ENCODE results near the gene GIT1. TPM values are rescaled to one million over a fixed set of nuclear protein-coding genes. Genes with fewer than 3 reads are reported as not detected.

GIT1 gene
- total and polyA plus RNA-seq, 9 of the 15 experiments (the other 6 are each of a cell fraction or from before 2014, with no cell fraction given) = 0.35 to 35.3 (median 17.1) TPM

DNA sequence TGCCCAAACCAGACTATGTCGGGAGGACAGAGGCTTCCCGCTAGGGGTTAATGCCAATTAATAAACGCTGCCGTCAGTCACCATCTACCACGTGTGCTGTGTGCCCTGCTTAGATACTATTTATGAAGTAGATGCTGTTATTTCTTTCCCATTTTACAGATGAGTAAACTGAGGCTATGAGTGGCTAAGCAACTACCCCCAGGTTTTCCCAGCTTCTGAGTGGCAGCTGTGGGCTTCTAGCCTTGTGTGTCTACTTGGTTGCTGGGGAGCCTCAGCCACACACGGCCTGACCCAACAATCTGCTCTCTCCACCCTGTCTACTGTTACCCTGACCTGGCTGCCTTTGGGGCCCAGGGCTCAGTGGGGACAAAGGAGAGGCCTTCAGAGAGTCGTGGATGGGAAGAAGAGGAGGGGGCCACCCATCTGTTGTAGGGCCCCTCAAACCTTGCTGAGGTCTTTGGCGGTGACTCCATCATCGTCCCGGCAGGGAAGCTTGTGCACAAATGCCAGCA is 7.1 kb downstream of the GIT1 start (continued):
- no peak for TF ChIP-seq MEIS2 (IDR thresholded peaks at IDR 0.05; ENCODE audit: partially characterized antibody)
- TF ChIP-seq VEZF1 (CRISPR knock-in tag; IDR thresholded peaks at IDR 0.05) = no peak
- TF ChIP-seq ZNF224 (CRISPR knock-in tag; IDR thresholded peaks at IDR 0.05) = no peak
- 0 out of 2 replicates have a peak, but pooled peaks have one; percentile 24 for TF ChIP-seq SMARCA5 (IDR thresholded peaks at IDR 0.05)
- TF ChIP-seq ZNF197 (CRISPR knock-in tag; IDR thresholded peaks at IDR 0.05; ENCODE audit: low read depth) = no peak
- TF ChIP-seq, protein P1, sequence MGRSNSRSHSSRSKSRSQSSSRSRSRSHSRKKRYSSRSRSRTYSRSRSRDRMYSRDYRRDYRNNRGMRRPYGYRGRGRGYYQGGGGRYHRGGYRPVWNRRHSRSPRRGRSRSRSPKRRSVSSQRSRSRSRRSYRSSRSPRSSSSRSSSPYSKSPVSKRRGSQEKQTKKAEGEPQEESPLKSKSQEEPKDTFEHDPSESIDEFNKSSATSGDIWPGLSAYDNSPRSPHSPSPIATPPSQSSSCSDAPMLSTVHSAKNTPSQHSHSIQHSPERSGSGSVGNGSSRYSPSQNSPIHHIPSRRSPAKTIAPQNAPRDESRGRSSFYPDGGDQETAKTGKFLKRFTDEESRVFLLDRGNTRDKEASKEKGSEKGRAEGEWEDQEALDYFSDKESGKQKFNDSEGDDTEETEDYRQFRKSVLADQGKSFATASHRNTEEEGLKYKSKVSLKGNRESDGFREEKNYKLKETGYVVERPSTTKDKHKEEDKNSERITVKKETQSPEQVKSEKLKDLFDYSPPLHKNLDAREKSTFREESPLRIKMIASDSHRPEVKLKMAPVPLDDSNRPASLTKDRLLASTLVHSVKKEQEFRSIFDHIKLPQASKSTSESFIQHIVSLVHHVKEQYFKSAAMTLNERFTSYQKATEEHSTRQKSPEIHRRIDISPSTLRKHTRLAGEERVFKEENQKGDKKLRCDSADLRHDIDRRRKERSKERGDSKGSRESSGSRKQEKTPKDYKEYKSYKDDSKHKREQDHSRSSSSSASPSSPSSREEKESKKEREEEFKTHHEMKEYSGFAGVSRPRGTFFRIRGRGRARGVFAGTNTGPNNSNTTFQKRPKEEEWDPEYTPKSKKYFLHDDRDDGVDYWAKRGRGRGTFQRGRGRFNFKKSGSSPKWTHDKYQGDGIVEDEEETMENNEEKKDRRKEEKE (IDR thresholded peaks at IDR 0.05; ENCODE audit: borderline replicate concordance in 1 of 2, control insufficient read depth in 1 of 2, low read depth in 2 of 2, low read length in 1 of 2) = no peak
- no peak for TF ChIP-seq ZNF699 (CRISPR knock-in tag; IDR thresholded peaks at IDR 0.05; ENCODE audit: insufficient replicate concordance)
- TF ChIP-seq BMI1 (IDR thresholded peaks at IDR 0.05; ENCODE audit: low read length) = no peak
- TF ChIP-seq ZNF431 (CRISPR knock-in tag; IDR thresholded peaks at IDR 0.05) = no peak
- no peak for TF ChIP-seq PML (IDR thresholded peaks at IDR 0.05; ENCODE audit: low read length)
- no peak for TF ChIP-seq SUPT5H (IDR thresholded peaks at IDR 0.05)
- no peak for TF ChIP-seq CXXC5 (CRISPR knock-in tag; IDR thresholded peaks at IDR 0.05)
- TF ChIP-seq NELFE (IDR thresholded peaks at IDR 0.05; ENCODE audit: insufficient read depth, insufficient read length) = no peak
- no peak for TF ChIP-seq ZNF165 (CRISPR knock-in tag; IDR thresholded peaks at IDR 0.05; ENCODE audit: borderline replicate concordance)
- TF ChIP-seq RCOR1 (IDR thresholded peaks at IDR 0.05; ENCODE audit: borderline replicate concordance in 1 of 2, low read depth in 2 of 2, low read length in 2 of 2) = peak in 1 of 2 experiments; percentile 59; a peak in 2 of 4 replicates
- TF ChIP-seq ELF1 (tag; IDR thresholded peaks at IDR 0.05) = no peak
- TF ChIP-seq, protein P2, sequence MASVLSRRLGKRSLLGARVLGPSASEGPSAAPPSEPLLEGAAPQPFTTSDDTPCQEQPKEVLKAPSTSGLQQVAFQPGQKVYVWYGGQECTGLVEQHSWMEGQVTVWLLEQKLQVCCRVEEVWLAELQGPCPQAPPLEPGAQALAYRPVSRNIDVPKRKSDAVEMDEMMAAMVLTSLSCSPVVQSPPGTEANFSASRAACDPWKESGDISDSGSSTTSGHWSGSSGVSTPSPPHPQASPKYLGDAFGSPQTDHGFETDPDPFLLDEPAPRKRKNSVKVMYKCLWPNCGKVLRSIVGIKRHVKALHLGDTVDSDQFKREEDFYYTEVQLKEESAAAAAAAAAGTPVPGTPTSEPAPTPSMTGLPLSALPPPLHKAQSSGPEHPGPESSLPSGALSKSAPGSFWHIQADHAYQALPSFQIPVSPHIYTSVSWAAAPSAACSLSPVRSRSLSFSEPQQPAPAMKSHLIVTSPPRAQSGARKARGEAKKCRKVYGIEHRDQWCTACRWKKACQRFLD (CRISPR knock-in tag; IDR thresholded peaks at IDR 0.05) = no peak
- no peak for TF ChIP-seq TEAD4 (IDR thresholded peaks at IDR 0.05; ENCODE audit: low read length)
- TF ChIP-seq TEAD4 (CRISPR knock-in tag; IDR thresholded peaks at IDR 0.05; ENCODE audit: borderline replicate concordance) = no peak
- TF ChIP-seq BRF2 (IDR thresholded peaks at IDR 0.05; ENCODE audit: borderline replicate concordance, insufficient read depth, insufficient read length) = no peak
- TF ChIP-seq KDM1A (IDR thresholded peaks at IDR 0.05) = peak in 1 of 2 experiments; percentile 68; a peak in 3 of 4 replicates
- no peak for TF ChIP-seq ASH1L (IDR thresholded peaks at IDR 0.05; ENCODE audit: borderline replicate concordance, low read depth, partially characterized antibody)
- no peak for TF ChIP-seq ZNF551 (CRISPR knock-in tag; IDR thresholded peaks at IDR 0.05)

Data from K562 (cell line).